ENCODE measurements around the gene KCTD10.

GRCh38 chr12:109518820-109519665 is 41.9 kb upstream of the KCTD10 start:
- TF ChIP-seq ATF1 (CRISPR knock-in tag; IDR thresholded peaks at IDR 0.05) = no peak
- peak; percentile 72; the same call in 1 of the 2 replicates for TF ChIP-seq CTCF (IDR thresholded peaks at IDR 0.05)
- TF ChIP-seq IRF1 (CRISPR knock-in tag; IDR thresholded peaks at IDR 0.05) = no peak
- no peak for TF ChIP-seq ATF6 (CRISPR knock-in tag; IDR thresholded peaks at IDR 0.05)
- TF ChIP-seq ZNF121 (CRISPR knock-in tag; IDR thresholded peaks at IDR 0.05) = no peak
